HG03108 (cell line): ENCODE data around the gene ACTG1.

Source experiments
- ATAC-seq: cut with Tn5 transposase; IDR thresholded peaks from one replicate; pipeline ENCODE4 v1.9.1; 2021; ENCODE audit warnings: moderate library complexity; ENCODE audit not compliant: unreplicated experiment

The ACTG1 gene

GRCh38 chr17:81545160-81545949, 32.8 kb upstream of the ACTG1 start:
- ATAC-seq, result no peak

- ATAC-seq, result no peak
Measured at GRCh38 chr17:81544281-81544974, 31.8 kb upstream of the ACTG1 start.

GRCh38 chr17:81543756-81544155, 31.2 kb upstream of the ACTG1 start:
- no peak for ATAC-seq

GRCh38 chr17:81543339-81543675, 30.7 kb upstream of the ACTG1 start:
- no peak for ATAC-seq

GRCh38 chr17:81542431-81543338, 30.1 kb upstream of the ACTG1 start:
- no peak for ATAC-seq

GRCh38 chr17:81541123-81541522, 28.5 kb upstream of the ACTG1 start:
- no peak for ATAC-seq

GRCh38 chr17:81540676-81541027, 28.1 kb upstream of the ACTG1 start:
- no peak for ATAC-seq

GRCh38 chr17:81539961-81540675, 27.5 kb upstream of the ACTG1 start:
- ATAC-seq, result no peak

- no peak for ATAC-seq
Measured at GRCh38 chr17:81539571-81539900, 26.9 kb upstream of the ACTG1 start.

- ATAC-seq, result no peak
Measured at GRCh38 chr17:81538651-81539570, 26.3 kb upstream of the ACTG1 start.

GRCh38 chr17:81537856-81538555, 25.4 kb upstream of the ACTG1 start:
- ATAC-seq, result no peak

GRCh38 chr17:81537343-81537855, 24.8 kb upstream of the ACTG1 start:
- no peak for ATAC-seq

- ATAC-seq, result no peak
Measured at GRCh38 chr17:81536299-81537290, 24.0 kb upstream of the ACTG1 start.

- no peak for ATAC-seq
Measured at GRCh38 chr17:81535480-81536298, 23.1 kb upstream of the ACTG1 start.

- ATAC-seq, result no peak
Measured at GRCh38 chr17:81535007-81535328, 22.4 kb upstream of the ACTG1 start.

GRCh38 chr17:81534157-81535006, 21.8 kb upstream of the ACTG1 start:
- no peak for ATAC-seq
